Hindlimb muscle (tissue), 1 donor: Measurements from ENCODE around the gene FCRL4. TPM values are rescaled to one million over a fixed set of nuclear protein-coding genes. Genes with fewer than 3 reads are reported as not detected.

ENCODE experiments used
- DNase-seq: peaks from one replicate; pipeline ENCODE4 v3.0.0-alpha.2; 2013
- polyA plus RNA-seq: library from polyadenylated mRNA; unstranded; fragments of 120-200 nt; gene quantifications from one replicate; pipeline ENCODE4 v1.2.1, GENCODE V29; 2013; ENCODE audit not compliant: insufficient read length

The FCRL4 gene
- polyA plus RNA-seq: not detected

DNA sequence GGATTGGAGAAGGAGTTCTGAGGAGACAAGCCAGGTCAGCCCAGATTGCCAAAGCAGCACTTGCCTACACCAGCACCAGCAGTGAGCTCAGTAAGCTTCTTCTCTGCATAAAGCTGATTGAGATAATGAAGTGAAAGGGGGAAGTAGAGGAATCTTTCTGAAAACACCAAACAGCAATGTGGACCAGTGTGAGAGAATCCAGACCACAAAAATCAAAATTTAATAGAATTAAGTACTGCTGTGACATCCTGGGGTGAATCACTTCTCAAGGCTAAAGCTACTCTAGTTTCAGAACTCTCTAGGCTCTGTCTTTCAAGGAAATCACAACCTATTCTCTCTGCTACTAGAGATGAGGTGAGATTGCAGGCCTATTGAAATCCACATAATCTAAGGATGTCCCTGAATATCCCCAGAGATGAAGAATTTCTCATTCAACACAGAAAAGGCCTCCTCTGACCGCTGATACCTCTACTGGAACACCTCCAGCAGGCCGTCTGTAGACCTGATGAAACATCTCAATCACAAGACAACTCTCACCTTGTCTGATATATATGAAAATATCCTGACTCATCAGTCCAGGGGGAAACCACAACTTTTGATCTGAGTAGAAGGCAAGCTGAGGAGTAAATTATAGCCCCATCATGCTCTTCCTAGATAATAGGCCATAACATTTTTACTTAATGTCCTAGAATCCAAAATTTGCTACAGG, at the start of gene FCRL4:
TSS of gene FCRL4 (minus strand) at position 127 of the 709 bp plus-strand sequence. CDS start 141 bp downstream, outside the sequence.
- no peak for DNase-seq

DNA sequence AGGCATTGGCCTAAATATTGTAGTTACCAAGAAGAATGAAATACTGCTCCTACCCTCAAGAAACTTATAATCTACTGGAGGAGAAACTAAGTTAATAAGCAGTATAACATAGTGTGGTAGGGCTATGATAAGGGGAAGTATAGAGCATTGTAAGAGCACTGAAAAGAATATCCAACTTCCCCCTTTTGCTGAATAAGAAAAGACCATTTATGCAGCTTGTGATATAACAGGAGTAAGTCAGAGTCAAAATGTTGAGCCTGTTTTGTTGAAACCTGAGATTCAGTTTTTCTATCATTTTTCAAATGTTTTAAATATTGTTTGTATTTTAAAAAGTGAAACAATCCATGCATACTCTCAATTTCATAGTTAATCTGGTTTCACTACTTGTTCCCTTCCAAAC, 48.3 kb upstream of the FCRL4 start:
- no peak for DNase-seq

DNA sequence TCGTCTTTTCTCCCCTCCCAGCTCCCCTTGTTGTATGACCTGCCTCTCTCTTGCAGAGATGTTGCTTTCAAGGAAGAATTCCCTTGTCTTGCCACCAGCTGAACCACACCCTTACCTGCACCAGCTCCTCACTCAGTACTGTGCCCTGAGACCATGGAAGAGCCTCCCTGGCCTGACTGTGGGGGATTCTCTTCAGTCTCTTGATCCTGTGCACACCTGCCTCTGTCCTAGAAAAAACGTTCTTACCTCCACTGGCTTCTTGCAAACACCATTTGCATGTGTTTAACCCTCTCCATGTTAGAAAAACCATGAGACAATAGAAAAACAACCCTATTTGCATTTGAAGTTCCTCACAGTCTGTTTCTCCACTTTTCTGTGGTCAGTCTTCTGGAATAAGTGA, 43.3 kb upstream of the FCRL4 start:
- DNase-seq: no peak

DNA sequence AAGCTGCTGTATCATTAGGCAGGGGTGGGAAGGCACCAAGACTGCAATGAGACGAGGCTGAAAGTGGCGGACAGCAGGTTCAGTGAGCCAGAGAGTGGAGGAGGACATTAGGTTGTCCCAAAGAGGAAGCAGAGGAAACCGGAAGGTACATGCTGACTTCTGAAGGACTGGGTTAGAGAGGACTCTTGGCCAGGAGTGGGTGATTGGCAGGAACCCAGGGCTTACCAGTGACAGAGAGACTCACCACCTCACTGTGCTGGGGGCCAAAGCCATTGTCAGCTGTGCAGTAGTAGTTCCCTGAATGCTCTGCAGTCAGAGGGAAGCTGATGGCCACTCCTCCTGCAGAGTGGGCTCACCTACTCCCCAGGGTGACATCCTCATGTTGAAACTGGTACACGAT, 41.9 kb upstream of the FCRL4 start:
- no peak for DNase-seq

DNA sequence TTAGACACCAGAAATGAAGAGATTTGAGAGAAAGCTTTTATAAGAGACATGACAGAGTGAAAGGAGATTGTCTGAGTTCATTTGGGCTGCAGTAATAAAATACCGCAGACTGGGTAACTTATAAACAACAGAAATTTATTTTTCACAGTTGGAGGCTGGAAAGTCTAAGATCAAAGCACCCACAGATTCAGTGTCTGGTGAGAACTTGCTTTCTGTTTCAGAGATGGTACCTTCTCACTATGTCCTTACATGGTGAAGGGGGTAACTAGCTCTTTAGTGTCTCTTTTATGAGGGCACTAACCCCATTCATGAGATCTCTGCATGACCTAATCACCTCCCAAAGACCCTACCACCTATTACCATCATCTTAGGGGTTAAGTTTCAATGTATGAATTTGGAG, 30.9 kb upstream of the FCRL4 start:
- no peak for DNase-seq

DNA sequence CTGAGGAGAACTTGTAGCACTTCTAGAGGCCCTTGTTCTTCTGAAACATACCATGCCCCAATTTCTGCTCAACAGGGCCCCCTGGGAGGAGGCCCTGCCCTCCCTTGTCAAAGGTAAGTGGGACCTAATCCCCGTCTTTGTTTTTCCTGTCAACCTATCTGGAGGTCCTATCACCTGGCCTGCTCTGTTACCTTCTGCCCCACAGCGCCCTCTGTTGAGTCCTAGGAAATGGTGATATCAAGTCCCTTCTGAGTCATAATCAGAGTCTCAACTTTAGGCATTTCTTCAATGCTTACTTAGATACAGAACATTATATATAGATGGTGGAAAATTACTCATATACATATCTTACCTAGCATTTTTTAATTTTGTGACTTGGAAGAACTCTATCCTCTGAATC, 28.2 kb upstream of the FCRL4 start:
- DNase-seq: no peak

DNA sequence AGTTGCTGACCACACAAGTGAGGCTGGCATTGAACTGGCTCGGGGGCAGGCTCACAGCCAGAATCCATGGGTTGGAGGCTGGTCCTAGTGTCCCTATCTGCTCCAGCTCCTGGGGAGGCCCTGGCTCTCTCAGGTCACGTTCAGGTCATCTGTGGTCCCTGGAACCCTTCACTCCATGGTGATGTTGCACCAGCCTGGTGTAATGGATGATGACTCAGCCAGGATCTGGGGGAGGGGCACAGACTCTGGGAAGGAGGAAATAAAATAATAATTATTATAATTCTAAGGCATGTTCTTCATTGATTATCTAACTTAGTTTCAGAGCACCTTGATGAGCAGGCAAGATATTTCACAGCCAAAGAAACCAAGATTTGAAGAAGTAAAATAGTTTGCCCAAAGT, 26.6 kb upstream of the FCRL4 start:
- DNase-seq: no peak

DNA sequence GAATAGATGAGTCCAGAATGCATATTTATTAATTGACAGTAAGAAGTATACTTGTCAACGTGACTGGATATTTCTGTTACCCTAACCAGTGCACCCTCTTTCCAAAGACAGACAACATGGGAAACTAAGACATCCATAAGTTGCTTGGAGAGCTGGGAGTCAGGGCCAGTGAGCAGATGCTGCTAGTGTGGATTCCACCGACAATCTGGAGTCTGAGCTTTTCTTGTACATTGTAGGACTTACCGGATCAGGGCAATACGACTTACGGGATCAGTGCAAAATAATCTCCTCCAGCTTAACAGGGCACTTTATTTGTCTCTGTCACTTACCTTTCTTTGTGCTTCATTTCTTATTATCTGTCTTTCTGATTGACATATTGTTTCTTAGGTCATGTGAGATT, 24.6 kb upstream of the FCRL4 start:
- DNase-seq: no peak

DNA sequence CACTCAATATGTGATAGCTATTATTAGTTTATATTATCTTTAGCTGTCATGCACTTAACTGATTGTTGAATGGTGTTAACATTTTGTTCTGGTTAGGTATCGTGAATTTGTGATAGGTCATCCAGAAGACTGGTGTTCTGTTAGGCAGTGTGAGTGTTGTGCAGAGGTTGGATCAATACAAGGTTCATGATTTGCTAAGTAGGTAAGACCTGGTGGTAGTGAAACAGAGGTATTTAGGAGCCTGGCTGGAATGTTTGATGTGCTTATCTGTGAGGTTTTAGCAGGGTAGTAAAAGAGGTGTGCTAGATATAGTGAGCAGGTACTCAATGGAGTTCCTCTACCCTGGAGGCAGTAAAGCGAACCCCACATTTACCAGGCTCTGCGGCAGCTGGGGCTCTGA, 20.3 kb upstream of the FCRL4 start:
- no peak for DNase-seq

DNA sequence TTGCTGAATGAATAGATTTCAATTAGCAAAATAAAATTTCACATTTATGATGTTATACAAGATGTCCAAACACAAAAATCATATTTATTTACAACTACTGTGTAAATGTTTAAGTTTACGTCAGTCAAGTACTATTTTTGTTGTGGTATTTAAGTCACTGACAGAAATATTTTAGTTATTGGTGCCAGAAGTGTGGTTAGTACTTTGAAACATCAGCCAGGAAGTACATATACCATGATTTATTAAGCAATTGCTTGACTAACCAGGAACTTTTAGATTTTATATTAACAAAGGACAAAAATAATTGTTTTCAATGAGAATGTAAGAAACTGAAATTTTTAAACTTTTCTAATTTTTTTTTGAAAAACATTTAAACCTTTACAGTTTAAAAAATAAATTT, 2.4 kb upstream of the FCRL4 start:
- no peak for DNase-seq

DNA sequence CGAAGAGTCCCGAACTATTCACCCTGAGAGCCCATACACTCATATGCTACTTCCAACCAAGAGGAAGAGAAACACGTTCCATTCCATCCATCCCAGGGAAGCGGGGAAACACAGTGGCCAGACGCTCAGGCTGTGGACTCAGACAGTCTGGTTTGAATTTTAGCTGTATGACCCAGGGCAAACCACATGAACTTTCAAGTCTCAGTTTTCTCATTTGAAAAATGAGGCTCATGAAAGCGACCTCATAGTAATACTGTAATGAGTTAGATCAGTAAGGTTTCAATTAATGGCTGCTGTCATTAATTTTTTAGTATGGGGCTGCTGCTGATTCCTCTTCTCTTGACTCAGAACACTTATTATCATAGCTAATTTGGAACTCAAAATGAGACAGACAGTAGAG, 1.5 kb downstream of the FCRL4 start:
- DNase-seq: no peak

DNA sequence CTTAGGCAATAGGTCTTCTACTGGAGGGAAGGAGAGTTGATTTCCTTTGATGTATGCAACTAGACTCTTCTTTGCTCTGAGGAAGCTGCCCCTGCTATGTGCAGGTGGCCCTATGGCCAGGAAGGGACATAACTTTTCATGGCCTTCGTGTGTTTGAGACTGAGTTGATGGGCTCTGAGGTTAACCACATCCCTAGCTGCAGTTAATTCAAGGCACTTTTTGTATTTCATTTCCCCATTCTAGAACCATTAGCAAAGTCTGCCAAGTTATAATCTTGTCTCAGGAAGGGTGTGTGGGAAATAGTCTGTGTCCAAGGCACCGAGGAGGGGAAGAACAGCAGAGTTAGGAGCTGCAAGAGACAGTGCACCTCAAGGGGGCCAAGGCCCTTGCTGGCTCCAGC, 2.5 kb downstream of the FCRL4 start:
- no peak for DNase-seq

DNA sequence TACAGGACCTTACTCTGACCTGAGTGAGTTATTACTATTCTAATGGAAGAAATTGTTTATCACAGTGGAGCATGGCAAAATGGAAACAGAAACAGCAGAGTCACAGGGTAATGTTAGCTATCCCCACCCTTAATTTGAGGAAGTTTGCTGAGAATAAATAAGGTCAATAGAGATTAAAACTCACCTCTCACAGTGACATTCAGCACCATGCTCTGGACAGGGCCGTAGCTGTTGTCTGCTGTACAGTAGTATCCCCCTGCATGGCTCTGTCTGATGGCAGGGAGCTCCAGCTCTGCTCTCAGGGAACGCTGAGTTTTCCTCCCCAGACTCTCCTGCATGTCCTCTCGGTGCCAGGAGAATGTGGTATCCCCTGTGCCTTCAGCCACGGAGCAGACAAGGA, 11.9 kb downstream of the FCRL4 start:
- no peak for DNase-seq

DNA sequence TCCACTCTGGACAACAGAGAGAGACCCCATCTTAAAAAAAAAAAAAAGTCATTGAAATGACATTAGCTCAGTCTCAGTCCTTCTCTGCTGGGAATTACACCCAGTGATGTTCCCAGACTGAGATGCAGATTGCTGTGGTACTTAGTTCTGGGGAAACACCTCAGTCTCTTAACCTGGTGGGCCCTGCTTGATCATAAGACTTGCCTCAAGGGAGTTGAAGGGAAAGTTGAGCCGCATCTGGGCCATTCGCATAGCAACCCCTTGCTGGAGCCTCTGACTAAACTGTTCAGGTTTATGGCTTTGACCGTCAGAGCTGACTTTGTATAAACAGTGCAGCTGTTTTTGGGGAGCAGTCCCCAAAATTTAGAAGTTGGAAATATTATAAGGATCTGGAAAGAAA, 13.4 kb downstream of the FCRL4 start:
- DNase-seq: no peak

DNA sequence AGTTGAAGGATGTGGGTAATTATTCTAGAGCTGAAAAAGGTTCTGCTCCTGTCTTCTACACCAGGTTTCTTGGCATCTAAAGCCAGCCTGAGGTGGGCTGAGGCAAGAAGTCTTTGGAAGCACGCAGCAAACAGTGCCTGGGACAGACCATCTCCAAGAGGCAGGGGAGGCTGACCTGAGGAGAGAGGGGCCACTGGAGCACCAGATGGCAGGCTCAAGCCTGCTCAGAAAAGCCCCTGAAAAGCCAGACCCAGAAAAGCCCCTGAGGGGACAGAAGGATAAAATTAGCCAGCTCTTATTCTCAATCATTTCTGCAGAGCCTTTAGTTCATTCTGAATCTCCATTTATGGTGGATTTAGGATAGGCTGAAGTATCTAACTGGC, 17.1 kb downstream of the FCRL4 start:
- no peak for DNase-seq

DNA sequence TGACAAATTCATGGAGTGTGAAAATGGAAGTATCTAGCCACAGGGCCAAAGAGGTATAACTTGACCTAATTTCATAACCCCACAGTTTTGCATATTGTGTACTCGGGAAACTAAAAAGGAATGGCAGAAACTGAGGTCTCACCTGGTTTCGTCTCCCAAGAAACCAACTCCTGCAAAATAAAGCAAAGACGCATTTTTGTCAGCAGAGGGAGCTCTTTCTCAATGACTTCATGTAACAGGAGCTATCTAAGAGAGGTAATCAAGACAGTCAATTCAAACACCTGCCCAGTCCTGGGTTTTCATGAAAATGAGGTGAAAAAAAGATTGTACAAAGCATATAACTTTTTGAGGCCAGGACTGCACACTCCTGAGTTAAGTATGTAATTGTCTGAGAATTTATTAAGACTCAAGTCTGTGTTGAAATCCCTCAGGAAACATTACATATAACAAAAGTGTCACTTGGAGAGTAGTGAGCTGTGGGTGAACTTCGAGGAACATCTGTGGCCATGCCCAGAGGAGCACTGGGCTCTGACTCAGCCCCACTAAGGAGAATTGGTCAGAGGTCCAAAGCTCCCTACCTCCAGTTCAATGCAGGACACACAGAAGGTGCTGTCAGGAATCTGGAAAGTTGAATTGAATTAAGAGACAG, 17.6 kb downstream of the FCRL4 start:
- DNase-seq: peak; percentile 18

DNA sequence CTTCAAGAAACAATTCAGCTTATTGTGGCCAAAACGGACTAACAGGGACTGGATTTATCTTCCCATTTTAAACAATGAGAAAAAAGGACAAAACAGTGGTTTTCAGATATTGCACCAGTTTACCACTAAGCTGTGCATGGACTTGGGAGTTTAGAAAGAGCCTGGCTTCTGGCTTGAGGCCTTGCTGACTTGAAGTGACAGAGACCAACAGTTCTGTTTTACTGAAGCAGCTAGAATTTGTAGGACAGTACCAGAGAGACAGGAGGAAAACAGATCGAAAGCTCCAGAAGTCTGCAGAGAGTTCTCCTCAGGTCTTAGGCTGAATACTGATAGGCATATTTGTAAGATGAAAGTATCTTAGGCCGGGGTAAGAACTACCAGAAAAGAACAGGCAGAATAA, 20.5 kb downstream of the FCRL4 start:
- DNase-seq: no peak

DNA sequence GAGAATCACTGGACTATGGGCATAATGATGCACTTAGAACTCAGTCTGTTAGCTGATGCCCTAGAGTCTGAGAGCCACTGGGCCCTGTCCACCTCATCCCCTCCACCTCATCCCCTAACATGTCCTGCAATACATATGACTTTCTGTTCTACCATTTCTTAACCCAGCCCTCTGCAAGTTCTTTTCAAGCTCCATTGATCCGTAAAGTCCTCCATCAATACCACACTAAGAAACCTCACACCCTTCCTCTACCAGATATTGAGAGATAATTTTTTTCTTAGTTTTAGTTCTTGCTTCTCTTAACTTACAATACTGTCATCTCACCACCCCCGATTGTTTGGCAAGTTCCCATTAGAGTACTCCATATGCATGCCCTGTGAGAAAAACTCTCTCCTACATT, 22.1 kb downstream of the FCRL4 start:
- no peak for DNase-seq

DNA sequence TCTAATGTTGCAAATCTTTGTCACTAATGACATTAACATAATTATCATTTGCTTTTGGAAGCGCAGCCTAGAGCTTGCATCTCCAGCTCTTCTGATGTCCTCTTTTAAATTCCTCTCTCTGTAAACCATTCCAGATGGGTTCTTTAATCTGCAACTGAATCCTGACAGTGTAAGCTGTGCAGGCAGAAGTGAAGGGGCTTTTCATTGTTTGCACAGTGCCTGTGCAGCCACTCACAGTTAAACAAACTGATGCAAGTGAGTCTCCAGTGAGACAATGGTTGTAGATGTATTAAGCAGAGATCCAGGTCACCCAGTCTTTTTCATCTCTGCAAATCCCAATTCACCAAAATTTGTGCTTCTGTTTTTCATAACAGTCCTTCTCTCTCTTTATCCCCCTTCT, 23.0 kb downstream of the FCRL4 start:
- DNase-seq: no peak

DNA sequence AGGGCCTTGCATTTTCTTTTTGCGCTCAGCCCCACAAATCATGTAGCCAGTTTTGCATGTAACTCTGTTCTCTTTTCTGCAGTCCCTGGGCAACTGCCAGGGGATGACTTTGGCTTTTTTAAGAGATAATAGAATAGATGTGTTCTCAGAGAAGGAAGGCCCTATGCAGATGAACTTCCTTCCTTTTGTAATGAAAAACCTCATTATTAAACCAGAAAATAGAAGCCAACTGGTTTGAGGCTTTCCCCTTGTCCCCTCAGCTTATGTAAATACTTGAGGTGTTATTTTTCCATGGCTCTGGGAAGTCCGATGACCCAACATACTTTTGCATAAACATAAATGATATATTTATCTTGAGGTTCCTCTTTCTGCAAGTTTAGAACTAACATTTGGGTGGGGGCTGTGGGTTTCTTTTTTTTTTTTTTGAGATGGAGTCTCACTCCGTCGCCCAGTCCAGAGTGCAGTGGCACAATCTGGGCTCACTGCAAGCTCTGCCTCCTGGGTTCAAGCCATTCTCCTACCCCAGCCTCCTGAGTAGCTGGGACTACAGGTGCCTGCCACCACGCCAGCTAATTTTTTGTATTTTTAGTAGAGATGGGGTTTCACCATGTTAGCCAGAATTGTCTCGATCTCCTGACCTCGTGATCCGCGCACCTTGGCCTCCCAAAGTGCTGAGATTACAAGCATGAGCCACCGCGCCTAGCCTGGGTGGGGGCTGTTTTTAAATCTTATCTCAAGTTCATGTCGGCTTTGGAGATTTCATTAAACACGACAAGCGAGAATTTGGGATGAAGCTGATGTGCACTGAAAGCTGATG, 31.2 kb downstream of the FCRL4 start:
- DNase-seq: no peak

DNA sequence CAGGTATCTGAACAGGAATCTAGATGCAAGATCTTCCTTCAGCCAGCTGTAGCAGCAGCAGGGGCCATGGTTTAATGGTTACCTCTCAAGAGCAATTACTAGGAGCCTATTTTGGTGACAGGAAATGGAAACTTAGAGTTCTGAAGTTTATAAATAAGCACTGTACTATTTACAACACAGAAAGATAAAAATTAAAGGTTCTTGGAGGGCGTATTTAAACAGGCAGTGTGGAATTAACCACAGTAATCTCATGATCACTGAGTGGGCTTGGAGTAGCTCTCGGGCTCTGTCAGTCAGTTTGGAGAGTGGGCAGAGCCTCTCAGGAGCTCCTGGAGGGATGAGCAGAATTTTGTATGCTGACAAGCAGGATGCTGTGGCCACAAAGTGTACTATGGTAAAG, 35.4 kb downstream of the FCRL4 start:
- DNase-seq: no peak

DNA sequence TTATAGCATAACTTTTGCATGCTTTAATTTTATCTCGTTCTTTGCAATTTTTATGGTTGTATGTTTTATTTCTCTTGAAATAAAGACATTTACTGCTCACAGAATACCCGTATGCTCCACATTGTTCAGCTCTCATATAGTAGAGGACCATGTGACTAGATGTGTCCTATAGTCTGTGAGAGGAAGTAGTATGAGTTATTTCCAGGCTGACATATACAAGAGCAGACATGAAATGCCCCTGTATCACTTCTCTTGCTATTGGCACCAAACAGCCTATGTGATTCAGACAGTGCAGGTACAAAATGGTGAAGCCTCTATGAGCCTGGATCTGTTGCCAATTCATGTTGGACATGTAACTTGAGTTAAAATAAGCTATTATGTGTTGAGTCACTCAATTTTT, 39.8 kb downstream of the FCRL4 start:
- no peak for DNase-seq
